Measurements from ENCODE around the gene MAGI2.

Gene MAGI2

DNA sequence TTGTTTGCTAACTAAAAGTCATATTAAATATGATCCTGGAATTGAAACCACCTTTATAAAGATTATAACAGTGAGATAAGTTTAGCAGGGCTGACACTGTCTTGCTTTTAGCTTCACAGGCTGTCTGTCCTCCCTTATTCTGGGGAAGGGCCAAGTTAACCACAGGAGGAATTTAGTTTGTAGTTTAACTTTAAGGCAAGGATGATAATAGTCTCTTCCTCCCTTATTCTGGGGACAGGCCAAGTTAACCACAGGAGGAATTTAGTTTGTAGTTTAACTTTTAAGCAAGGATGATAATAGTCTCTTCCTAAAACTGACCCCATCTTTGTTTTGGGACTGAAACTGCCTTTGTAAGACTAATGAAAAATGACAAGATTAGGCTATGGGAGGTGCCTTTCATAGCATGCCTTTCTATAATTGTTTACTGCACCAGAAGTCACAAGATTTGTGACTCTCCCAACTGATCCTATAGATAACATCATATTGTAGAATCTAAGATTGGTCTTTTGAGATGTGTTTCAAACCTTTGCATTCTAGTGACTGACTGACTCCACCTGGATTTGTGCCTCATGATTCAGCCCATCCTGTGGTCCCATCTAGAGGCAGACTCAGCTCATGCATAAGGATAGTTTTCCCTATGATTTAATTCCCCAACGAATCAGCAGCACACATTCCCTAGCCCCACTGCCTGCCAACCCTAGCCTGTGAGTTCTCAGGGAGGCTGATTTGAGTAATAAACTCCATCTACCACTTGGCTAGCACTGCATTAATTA lies 212.0 kb downstream of the MAGI2 start:
- no peak for DNase-seq

DNA sequence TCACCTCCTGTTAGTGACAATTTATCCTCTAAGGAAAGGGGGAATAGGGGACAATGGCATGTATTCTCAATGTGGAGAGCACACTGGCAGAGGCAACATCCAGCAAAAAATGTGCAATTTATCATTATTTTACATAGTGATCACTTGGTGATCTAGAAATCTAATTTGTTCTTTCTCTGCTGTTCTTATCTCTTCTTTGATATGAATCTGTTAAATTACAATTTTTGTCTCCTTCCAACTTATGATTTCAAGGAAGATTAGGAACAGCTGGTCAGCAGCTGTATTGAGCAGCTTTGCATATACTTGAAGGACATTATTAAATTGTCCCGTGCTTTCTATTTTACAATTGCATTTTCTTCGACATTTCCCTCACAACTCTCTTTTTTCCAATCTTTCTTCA lies 213.1 kb downstream of the MAGI2 start:
- DNase-seq, result no peak

DNA sequence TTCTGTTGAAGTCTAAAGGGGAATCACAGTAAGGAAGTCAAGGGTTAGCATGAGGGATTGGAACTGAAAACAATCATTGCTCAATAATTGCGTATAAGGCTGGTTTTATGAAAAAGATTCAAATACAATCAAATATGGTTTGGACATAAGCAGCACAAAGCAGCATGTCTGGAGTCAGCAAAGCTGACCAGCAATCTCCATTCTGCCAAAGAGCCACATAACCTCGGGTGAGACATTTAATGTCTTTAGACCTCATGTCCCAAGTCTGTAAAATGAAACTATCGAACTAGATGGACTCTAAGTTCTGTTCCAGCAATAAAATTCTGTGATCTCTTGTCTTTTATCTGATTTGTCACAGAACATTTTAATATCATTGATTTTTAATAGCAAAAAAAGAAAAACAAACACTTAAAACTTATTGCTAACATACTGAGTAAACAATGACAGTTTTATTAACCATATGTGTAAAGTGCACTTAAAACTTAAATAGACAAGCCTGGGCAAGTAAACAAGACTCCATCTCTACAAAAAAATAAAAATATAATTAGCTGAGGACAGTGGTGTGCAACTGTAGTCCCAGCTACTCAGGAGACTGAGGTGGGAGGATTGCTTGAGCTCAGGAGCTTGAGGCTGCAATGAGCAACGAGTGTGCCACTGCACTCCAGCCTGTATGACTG lies 217.0 kb downstream of the MAGI2 start:
- DNase-seq, result no peak

DNA sequence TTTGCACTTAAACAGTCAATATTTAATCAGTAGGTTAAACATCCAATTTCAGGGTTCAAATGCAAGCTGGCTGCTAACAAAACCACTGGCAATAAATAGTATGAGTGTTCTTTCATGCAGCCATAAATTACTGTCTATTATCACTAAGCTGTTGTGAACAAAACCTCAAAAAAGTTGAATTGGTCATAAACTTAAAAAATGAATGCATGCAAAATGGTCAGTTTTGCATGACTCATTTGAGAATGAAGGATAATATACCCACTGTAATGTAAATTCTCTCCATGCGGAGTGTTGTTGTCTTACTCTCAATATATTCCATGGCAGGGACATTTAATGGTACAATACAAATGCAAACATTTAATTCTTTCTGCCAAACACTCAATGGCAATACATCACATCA lies 226.4 kb downstream of the MAGI2 start:
- no peak for DNase-seq

DNA sequence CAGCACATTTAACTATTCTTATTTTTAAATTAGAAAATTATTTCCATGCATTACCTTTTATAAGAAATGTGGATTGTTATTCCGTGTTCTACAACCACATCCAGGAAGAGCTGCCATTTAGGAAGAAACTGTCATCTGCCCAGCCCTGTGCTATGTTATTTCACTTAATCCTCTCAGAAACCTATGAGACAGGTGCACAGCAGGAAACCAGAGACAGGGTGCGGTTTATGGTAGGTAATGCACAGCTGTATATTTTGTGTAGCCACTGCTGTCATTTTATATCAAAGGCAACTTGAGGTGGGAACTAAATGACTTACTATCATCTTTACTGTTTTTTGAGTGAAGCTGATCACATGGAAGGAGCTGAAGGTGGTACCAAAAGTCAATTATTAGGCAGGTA lies 232.3 kb downstream of the MAGI2 start:
- no peak for DNase-seq

DNA sequence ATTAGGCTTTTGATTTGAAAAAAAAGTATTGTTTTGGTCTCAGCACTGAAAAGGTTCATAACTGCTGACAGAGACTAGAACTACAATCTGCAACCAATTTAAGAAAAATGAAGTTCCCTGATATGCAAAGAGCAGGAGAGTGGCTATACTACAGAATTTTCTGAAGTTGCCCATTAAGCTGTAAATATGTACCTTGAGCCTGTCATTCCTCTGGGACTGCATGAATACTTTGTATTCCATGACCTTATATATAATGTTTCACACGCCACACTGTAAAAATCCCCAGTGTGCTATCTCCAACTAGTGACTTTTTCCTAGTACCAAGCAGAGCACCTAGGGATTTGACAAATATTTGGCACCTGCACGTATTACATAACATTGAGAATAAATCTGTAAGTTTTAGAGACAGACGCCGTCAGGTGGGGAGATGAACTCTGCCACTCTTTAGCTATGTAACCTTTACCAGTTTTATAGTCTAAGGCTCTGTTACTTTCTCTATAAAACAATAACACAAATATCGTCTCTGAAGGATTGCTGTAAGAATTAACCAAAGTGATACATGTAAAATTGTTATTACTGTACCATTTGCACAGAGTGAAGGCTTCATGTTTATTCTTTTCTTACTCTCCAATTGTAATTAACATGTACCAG lies 235.4 kb downstream of the MAGI2 start:
- DNase-seq, result no peak

DNA sequence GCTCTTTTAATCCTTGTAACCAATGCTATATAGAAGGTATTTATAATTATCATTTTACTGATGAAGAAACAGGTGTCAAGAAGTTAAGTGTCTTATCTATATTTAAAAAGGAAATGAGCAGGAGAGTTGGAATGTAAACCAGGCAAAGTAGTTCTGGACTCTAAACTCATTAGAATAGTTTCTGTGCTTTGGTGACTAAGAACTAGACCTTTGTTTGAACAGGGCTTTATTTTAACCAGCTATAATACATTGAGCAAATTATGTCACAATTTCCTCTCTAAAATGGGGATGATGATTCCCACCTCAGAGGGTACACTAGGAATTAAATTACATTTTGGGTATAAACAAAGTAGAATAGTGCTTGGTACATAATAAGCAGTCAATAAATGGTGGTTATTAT lies 236.0 kb downstream of the MAGI2 start:
- no peak for DNase-seq

DNA sequence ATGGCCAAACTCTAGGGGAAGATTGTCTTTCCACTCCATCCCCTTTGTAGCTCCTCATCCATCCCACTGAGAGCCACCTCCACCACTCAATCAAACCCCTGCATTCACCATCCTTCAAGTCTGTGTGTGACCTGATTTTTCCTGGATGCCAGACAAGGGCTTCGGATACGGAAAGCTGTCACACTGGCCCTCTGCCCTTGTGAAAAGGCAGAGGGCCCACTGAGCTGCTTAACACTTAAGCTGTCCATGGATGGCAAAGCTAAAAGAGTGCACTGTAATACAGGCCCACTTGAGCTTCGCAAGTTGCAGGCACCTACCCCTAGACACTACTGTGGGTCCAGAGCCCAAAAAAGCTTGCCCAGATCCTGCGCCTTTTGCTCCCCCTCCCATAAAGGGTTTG lies 237.2 kb downstream of the MAGI2 start:
- DNase-seq, result no peak

DNA sequence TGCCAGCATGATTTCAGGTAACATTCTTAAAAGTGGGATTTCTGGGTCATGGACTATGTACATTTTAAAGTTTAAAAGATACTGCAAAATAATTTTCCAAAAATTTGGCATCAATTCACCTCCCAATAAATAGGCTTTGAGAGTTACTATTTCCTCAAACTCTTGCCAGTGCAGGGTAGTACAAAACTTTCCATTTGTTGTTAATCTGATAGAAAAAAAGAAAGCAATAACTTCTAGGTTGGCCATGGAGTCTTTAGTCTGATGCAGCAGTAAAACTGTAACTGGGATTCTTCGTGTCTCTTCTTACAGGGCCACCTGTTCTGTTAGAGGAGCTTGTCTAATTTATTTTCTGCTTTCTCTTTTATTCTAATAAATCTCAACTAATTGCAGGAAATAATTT lies 241.1 kb downstream of the MAGI2 start:
- DNase-seq, result no peak

DNA sequence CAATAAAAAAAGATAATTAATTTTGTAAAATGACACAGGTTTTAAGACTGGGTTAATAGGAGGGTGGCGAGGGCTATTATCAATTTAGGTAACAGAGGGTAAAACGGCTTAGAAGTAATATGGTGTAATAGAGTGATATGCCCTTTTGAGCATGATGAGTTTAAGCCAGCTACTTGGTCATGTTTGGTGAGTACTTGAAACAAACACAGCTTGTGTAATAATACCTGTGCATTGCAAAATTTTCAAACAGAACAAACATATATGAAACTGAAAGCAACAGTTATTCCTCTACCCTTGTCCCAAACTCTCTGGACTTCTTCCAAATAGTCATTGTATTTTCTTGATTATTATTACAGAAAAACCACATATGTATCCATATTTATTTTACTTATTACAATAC lies 241.7 kb downstream of the MAGI2 start:
- DNase-seq, result no peak

DNA sequence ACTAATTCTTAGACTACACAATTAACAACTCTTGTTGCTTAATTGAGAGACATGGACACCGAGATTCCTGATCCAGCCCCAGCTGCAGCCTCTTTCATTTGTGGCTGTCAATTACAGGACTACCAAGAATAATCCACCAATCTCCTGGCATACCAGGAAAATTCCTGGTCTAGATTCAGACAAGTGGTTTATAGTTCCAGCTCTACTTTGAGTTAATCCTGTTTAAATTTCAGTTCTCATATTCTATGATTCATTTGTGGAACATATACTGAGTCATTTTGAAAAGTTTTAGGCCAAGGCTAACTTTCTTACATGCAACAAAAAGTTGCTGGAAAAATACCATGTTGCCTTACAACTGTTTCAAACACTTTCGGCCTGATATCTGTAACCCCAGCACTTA lies 253.5 kb downstream of the MAGI2 start:
- no peak for DNase-seq

DNA sequence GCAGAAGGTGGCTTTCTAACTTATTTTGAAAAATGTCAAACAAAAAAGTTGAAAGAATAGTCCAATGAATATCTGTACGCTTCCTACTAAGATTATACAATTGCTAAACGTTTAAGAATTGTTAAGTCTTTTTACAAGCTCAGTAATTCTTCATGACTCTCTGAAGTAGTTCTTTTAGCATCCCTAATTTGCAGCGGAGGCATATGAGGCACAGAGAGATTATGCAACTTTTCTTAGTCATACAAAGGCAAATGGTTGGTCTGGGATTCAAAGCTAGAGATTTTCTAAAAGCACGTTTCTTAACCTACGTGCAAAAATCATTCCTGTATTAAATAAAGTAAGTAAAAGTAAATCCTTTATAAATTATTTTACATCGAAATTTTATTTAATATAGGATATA lies 254.2 kb downstream of the MAGI2 start:
- no peak for DNase-seq

DNA sequence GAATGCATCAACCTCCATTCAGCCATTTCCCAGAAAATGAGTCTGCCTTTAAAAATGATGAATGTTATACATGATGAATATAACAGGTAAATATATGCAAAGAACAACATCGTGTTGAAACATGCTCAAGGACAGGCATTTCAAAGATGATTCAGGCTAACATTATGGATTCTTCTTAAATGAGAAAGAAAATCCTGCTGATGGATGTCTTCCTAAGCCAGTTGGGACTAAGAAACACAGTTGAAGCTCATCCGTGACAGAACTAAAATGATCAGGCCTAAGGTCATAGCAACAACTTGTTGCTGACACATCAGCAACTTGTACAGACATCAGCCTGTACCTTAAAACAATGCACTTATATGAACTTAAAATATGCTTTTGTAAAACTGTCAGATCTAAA lies 267.9 kb downstream of the MAGI2 start:
- DNase-seq, result no peak

DNA sequence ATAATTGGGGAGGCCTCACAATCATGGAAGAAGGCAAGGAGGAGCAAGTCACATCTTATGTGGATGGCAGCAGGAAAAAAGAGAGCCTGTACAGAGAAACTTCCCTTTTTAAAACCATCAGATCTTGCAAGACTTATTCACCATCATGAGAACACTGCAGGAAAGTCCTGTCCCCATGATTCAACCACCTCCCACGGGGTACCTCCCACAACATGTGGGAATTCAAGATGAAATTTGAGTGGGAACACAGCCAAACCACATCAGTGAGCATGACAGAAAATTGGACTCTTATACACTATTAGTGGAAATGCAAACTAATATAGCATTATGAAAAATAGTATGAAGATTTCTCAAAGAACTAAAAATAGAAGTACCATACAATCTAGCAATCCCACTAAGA lies 271.2 kb downstream of the MAGI2 start:
- no peak for DNase-seq

DNA sequence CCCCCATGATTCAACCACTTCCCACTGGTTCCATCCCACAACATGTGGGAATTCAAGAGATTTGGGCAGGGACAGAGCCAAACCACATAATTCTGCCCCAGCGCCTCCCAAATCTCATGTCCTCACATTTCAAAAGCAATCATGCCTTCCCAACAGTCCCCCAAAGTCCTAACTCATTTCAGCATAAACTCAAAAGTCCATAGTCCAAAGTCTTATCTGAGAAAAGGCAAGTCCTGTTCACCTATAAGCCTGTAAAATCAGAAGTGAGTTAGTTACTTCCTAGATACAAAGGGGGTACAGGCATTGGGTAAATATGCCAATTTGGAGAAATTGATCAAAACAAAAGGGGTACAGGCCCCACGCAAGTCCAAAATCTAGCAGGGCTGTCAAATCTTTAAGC lies 272.9 kb downstream of the MAGI2 start:
- DNase-seq, result no peak

DNA sequence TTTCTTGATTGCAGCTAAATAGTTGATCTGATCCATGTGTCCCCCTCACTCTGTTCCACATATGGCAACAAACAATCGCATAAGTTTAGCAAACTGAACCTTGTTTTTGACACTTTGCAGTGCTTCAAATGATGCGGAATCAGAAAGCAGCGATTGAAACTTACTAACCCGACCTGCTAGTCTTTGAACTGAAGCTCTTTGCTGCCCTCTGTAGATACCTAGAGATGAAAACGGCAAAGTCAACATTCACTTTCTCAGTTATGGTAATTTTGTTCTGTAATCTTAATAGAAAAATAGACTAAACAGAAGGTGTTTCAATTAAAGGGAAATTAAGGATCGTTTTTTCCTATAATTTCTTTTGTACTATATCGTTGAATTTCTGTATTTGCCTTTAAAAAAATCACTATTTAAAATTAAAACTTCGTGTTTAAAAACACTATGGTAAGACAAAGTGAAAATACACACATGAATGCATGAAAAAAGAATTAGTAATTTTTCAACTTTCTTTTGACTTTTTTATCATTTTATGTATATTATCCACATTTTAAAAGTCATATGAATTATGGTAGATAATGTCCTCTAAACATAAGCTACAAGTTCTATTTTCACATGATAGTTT lies 276.5 kb downstream of the MAGI2 start:
- DNase-seq, result no peak

DNA sequence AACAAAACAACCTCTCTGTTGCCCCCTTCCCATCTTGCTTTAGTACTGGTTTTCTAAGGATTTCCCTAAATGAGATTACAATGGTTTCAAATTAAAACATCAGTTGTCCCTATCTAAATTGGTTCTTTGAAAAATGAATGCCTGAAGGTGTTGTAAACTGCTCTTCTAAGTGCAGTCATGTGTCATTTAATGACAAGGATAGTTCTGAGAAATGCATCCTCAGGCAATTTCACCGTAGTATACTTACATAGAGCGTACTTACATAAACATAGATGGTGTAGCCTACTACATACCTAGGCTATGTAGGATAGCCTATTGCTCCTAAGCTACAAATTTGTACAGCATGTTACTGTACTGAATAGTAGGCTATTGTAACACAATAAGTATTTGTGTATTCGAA lies 278.1 kb downstream of the MAGI2 start:
- DNase-seq, result no peak

DNA sequence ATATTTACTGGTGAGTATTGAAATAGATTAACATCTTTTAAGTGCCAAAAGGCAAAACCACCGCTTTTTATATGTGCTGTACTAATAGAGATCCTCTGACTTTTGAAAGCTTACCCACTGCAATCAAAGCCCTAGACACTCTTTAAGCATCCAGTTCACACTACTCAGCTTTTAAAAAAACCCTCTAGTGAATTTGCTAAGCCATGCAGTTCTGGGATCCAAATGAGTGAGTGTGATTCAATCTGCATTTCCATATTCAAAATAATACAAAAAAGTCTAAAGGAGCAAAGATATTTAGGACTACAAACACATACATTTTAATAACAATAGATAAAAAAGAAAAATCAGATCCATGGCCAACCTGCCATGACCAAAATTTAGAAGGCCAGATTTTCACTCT lies 288.2 kb downstream of the MAGI2 start:
- no peak for DNase-seq

DNA sequence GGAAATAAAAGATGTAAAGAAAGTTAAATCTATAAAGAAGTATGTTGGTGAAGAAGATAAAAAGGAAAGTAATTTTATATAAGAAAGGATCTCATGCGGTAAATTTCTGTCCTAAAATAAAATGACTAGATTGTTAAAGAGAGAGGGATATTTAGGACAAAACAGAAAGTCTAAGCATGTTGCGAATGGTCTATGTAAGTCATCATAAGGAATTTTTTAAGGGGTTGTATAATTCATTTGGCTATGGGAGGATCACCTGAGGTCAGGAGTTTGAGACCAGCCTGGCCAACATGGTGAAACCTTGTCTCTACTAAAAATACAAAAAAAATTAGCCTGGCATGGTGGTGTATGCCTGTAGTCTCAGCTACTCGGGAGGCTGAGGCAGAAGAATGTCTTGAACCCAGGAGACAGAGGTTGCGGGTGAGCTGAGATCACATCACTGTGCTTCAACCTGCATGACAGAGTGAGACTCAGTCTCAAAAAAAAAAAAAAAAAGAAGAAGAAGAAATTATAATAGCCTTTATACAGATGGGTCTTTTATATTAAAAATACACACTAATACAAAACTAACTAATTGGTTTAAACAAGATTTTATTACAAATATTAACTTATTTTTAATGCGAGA lies 294.3 kb downstream of the MAGI2 start:
- no peak for DNase-seq

DNA sequence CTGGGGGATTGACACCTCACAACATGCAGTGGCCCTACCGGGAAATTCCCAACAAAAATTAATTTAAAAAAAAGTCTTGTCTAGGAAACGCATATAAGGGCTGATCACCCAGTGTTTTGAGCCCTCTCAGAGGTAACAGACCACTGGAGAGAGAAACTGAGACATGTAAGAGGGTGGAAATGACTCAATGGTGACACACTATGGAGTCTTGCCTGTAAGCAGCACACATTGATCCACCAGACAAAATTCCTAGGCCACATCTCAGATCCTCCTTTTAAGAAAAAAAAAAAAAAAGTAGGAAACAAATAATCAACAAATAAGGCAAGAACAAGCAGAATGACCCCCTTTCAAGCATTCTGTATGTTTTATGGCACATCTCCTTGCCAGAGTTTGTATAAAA lies 296.2 kb downstream of the MAGI2 start:
- DNase-seq, result no peak

DNA sequence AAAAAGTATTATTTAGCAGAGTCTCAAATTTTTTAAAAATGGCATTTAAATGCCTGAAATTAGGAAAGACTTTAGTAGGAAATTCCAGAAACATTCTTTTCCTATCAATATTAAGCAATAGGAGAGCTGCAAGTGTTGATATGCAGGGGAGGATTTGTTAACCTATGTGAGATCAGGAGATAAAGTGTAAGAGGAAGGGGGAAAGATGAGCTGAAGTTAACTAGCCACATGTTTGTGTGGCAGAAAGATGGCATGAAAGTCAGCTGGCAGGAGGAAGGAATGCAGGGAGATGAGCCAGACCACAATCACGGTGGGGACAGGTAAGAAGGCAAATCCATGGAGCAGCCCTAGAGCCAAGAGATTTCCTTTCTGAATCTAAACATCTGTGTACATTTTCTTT lies 303.6 kb downstream of the MAGI2 start:
- no peak for DNase-seq

DNA sequence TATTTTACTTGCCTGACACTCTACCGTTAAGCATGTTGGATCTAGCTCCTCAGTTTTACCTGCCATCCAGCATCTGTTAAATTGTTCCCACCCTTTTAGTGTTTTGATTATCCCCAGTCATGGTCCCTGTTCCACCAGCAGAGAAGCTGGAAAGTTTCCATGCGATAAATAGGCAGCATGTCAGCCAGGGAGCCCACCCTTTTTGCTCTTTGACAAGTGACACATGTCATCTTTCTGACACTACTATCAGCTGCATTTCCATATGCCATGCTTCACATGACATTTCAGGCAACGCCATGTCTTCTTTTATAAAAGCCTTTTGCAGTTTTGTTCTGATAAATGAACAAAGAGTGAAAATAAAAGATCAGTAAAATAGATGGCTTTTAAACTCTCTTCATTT lies 310.8 kb downstream of the MAGI2 start:
- DNase-seq, result no peak

DNA sequence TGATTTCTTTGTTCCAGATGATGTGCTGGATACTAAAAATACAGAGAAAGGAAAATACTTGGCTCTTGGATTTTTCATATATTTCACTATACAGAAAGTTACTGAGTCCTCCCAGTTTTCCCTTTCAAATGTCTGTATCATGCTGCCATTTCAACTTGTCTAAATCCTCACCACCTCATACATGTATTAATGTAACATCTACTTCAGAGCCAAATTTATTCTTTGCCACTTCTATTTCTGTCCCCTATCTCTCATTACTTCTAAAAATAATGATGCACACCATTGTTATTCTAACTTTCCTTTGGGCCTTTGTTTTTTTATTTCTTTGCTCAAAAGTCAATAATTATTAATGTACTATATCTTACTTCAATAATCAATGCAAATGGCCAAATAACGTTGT lies 312.2 kb downstream of the MAGI2 start:
- no peak for DNase-seq

DNA sequence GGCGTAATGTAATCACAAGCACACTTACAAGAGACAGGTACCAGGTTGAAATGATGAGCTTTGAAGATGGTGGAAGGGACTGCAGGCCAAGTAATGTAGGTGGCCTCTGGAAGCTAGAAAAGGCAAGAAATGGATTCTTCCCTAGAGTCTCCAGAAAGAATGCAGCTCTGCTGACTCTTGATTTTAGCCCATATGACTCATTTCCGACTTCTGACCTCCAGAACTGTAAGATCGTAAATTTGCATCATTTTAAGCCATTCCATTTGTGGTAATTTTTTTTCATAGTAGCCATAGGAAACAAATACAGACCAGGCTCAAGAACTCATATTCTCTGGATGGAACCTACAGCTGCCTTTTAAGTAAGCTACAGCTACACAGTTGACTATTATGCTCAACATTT lies 315.5 kb downstream of the MAGI2 start:
- DNase-seq, result no peak
